ENCODE results near the gene TMEM45A.

Gene TMEM45A

DNA sequence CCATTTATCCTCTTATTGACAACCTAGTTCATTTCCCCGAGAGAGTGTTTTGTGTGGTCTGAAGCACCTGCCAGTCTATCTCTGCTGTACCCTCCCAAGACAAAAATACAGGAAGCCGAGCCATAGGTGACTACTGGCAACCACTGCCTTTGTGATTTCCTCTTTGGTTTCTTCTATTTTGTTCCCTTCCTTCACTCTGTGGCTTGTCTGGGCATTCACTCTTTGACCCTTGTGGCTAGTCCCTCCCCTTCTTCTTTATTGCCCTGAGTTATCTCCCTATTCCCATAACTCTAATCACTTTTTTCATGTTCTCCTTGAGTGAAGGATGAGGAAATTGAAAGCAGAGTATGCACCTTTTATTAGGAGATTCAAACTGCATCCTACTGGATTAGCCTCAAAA is 116.9 kb downstream of the TMEM45A start, which contains the start of gene ADGRG7:
Gene ADGRG7 (plus strand): TSS at position 297 of the 400 bp plus-strand sequence. CDS start 256 bp downstream, outside the sequence.
- TF ChIP-seq, protein P1, sequence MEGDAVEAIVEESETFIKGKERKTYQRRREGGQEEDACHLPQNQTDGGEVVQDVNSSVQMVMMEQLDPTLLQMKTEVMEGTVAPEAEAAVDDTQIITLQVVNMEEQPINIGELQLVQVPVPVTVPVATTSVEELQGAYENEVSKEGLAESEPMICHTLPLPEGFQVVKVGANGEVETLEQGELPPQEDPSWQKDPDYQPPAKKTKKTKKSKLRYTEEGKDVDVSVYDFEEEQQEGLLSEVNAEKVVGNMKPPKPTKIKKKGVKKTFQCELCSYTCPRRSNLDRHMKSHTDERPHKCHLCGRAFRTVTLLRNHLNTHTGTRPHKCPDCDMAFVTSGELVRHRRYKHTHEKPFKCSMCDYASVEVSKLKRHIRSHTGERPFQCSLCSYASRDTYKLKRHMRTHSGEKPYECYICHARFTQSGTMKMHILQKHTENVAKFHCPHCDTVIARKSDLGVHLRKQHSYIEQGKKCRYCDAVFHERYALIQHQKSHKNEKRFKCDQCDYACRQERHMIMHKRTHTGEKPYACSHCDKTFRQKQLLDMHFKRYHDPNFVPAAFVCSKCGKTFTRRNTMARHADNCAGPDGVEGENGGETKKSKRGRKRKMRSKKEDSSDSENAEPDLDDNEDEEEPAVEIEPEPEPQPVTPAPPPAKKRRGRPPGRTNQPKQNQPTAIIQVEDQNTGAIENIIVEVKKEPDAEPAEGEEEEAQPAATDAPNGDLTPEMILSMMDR (IDR thresholded peaks at IDR 0.05; ENCODE audit: low read depth, low read length): no peak
- no peaks in the 10 kb centered on the region for H3K9me3 ChIP-seq (ENCODE audit: severe bottlenecking)
- DNase-seq: no peak
- H3K27ac ChIP-seq: no peak within 1 kb of the TSS
- H3K4me3 ChIP-seq (ENCODE audit: low read depth, low read length): no peak within 1 kb of the TSS
- no peaks in the 10 kb centered on the region for H3K27me3 ChIP-seq (ENCODE audit: insufficient read depth, low read depth, severe bottlenecking)
- no peaks in the 10 kb centered on the region for H3K36me3 ChIP-seq

DNA sequence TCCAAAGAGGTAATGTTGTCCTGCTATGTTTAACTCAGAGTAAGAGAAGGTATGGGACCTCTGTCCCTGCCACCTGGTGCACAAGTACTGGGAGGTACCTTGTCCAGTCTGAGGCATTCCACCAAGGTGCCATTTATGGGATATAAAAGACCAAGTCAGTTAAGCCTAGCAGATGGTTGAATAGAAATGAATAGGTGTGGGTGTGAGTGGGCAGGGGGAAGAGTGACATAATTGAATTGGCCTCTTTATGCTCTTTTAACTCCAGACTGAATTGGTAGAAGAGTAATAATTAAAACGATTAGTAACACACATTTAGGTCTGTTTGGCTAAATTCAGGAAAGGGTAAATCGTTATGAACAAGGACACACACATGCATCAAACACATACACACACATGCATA is 117.5 kb downstream of the TMEM45A start:
- Histone ChIP-seq H3K36me3 (no peaks in the 10 kb centered on the region), H3K27ac (no peak overlapping the region)
- DNase-seq: no peak

DNA sequence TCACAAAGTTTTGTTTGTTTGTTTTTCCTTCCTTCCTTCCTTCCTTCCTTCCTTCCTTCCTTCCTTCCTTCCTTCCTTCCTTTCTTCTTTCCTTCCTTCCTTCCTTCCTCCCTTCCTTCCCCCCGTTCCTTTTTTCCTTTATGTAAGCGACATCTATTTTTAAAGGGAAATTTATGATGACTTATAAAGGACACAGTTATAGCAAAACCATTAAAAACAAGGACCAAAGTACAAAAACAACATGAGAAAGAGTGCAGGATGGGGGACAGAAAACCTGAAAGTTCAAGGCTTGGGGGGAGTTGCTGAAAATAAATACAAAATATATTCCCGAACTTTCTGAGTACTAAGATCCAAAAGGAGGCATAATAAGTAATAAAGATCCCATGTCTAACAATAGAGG is 118.8 kb downstream of the TMEM45A start:
- Histone ChIP-seq H3K4me3 (ENCODE audit: low read depth, low read length) (no peak overlapping the region), H3K27ac (no peak overlapping the region), H3K27me3 (ENCODE audit: insufficient read depth, low read depth, severe bottlenecking) (no peaks in the 10 kb centered on the region), H3K36me3 (no peaks in the 10 kb centered on the region), H3K9me3 (ENCODE audit: severe bottlenecking) (no peaks in the 10 kb centered on the region)
- TF ChIP-seq, protein P1 (IDR thresholded peaks at IDR 0.05; ENCODE audit: low read depth, low read length): no peak
- no peak for DNase-seq

More for the DNA sequence above, 117.5 kb downstream of the TMEM45A start:
- TF ChIP-seq, protein P1 (IDR thresholded peaks at IDR 0.05; ENCODE audit: low read depth, low read length): no peak
- H3K27me3 ChIP-seq (ENCODE audit: insufficient read depth, low read depth, severe bottlenecking): no peaks in the 10 kb centered on the region
- no peaks in the 10 kb centered on the region for H3K9me3 ChIP-seq (ENCODE audit: severe bottlenecking)
- no peak overlapping the region for H3K4me3 ChIP-seq (ENCODE audit: low read depth, low read length)

DNA sequence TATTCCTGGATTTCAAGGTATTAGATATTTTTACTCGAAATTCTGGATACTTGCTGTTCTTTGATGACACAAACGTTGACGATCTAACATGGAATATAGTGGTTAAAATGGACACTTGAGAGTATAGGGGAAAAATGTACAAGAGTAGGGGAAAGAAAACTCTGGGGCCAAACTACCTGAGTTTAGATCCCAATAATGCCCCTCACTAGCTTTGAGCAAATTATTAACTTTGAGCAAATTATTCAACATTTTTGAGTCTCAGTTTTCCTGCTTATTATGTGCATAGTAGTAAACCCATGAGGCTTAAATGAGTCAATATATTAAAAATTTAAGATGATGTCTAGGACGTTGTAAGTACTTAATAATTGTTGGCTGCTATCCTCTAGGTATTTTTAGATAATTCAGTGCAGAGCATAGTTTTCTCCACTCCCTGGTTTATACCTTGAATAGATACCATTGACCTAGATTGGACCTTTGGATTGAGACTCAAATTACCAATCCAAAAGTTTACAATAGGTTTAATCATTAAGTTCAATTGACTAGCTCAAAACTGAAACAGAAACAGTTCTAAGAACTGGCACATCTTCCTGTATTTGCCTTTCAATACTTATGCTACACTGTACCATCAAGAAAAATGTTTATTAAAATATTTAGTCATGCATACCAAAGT is 121.4 kb downstream of the TMEM45A start:
- no peaks in the 10 kb centered on the region for H3K36me3 ChIP-seq
- no peak for DNase-seq
- no peaks in the 10 kb centered on the region for H3K27me3 ChIP-seq (ENCODE audit: insufficient read depth, low read depth, severe bottlenecking)
- TF ChIP-seq, protein P1 (IDR thresholded peaks at IDR 0.05; ENCODE audit: low read depth, low read length): no peak
- H3K27ac ChIP-seq: no peak overlapping the region
- H3K9me3 ChIP-seq (ENCODE audit: severe bottlenecking): no peaks in the 10 kb centered on the region
- H3K4me3 ChIP-seq (ENCODE audit: low read depth, low read length): no peak overlapping the region

DNA sequence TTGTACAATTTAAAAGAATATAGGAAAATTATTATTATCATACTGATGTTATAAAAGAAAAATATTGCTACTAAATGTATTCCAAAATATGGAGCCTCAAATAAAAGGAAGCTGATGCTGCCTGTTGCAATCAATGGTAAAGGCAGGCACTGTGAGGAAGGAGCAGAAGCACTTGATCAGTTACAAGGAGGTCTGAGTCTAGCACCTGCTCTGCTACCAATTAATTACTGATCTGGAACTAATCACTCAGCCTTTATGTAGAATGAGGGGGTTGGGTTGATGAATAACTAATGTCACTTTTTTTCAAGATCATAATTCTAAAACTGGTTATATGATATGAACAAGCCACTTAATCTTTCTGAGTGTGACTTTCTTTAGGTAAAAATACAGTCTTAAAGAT is 122.5 kb downstream of the TMEM45A start:
- H3K27ac ChIP-seq: no peak overlapping the region
- H3K36me3 ChIP-seq: no peaks in the 10 kb centered on the region
- DNase-seq: no peak
- TF ChIP-seq, protein P1 (IDR thresholded peaks at IDR 0.05; ENCODE audit: low read depth, low read length): no peak
- no peak overlapping the region for H3K4me3 ChIP-seq (ENCODE audit: low read depth, low read length)
- H3K9me3 ChIP-seq (ENCODE audit: severe bottlenecking): peaks cover 2% of the 10 kb centered on the region
- H3K27me3 ChIP-seq (ENCODE audit: insufficient read depth, low read depth, severe bottlenecking): no peaks in the 10 kb centered on the region

DNA sequence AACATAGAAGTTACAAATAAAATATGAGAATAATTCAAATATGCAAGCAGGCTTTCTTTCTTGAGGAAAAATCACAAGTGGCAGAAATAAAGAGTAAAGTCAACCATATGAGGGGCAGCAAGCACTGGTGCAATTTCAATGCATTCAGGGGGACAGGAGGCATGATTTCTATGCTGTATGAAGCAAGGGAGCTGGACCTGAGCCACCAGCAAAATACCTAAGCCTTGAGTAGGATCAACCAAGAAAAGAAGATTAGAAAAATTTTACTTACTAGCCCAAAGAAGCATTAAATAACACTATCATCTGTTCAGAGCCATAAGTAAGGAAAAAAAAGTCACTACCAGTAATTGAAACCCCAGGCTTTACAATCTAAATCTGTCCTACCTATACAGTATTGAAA is 123.3 kb downstream of the TMEM45A start:
- Histone ChIP-seq H3K27me3 (ENCODE audit: insufficient read depth, low read depth, severe bottlenecking) (no peaks in the 10 kb centered on the region), H3K4me3 (ENCODE audit: low read depth, low read length) (no peak overlapping the region), H3K36me3 (no peaks in the 10 kb centered on the region), H3K27ac (no peak overlapping the region), H3K9me3 (ENCODE audit: severe bottlenecking) (peaks cover 2% of the 10 kb centered on the region)
- TF ChIP-seq, protein P1 (IDR thresholded peaks at IDR 0.05; ENCODE audit: low read depth, low read length): no peak
- DNase-seq: no peak
